ENCODE results near the gene RPH3AL.

- TF ChIP-seq, protein P1, sequence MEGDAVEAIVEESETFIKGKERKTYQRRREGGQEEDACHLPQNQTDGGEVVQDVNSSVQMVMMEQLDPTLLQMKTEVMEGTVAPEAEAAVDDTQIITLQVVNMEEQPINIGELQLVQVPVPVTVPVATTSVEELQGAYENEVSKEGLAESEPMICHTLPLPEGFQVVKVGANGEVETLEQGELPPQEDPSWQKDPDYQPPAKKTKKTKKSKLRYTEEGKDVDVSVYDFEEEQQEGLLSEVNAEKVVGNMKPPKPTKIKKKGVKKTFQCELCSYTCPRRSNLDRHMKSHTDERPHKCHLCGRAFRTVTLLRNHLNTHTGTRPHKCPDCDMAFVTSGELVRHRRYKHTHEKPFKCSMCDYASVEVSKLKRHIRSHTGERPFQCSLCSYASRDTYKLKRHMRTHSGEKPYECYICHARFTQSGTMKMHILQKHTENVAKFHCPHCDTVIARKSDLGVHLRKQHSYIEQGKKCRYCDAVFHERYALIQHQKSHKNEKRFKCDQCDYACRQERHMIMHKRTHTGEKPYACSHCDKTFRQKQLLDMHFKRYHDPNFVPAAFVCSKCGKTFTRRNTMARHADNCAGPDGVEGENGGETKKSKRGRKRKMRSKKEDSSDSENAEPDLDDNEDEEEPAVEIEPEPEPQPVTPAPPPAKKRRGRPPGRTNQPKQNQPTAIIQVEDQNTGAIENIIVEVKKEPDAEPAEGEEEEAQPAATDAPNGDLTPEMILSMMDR (IDR thresholded peaks at IDR 0.05): no peak
- TF ChIP-seq EP300 (IDR thresholded peaks at IDR 0.05; ENCODE audit: low read depth): no peak
- TF ChIP-seq POLR2A (IDR thresholded peaks at IDR 0.05): no peak
Observed at GRCh38 chr17:231191-231965, 121.2 kb downstream of the RPH3AL start.

Data from transverse colon (tissue), 3 donors.